ENCODE data around the gene SLC27A5. TPM values are rescaled to one million over a fixed set of nuclear protein-coding genes. Genes with fewer than 3 reads are reported as not detected.
A peak's percentile ranks its signal among the peaks of the same experiment; 100 is the strongest.
"Not testable (repeated sequence)": the region's sequence is repeated elsewhere in the genome, so short reads cannot be mapped to it uniquely, and the experiment has no call there.

The SLC27A5 gene
- total RNA-seq, 2 experiments from 2014 or later: 13.7 to 15.4 TPM

DNA sequence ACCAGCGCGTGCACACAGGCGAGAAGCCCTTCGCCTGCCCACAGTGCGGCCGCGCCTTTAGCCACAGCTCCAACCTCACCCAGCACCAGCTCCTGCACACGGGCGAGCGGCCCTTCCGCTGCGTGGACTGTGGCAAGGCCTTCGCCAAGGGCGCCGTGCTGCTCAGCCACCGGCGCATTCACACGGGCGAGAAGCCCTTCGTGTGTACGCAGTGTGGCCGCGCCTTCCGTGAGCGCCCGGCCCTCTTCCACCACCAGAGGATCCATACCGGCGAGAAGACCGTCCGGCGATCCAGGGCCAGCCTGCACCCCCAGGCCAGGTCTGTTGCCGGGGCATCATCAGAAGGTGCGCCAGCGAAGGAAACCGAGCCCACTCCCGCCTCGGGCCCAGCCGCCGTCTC, 40.1 kb downstream of the SLC27A5 start:
- Mint-ChIP-seq H3K4me3 (no peak overlapping the region), H3K36me3 (no peaks in the 10 kb centered on the region), H3K4me1 (peaks cover 25% of the 10 kb centered on the region), H3K27ac (no peak overlapping the region), H3K9me3 (no peaks in the 10 kb centered on the region), H3K27me3 (no peaks in the 10 kb centered on the region)
- POLR2A ChIA-PET: interaction anchor here (0.6 kb wide), 1 partner anchor 702 kb away, joined by 5 read pairs; no protein-coding TSS in a partner anchor
- no peak for ATAC-seq (ENCODE audit: low read depth)
- no peak for DNase-seq

GRCh38 chr19:58470837-58471543, 40.8 kb downstream of the SLC27A5 start:
- H3K9me3 Mint-ChIP-seq; ATAC-seq (ENCODE audit: low read depth); H3K36me3 Mint-ChIP-seq; H3K27me3 Mint-ChIP-seq; DNase-seq; POLR2A ChIA-PET; H3K4me3 Mint-ChIP-seq; H3K27ac Mint-ChIP-seq: not testable (repeated sequence)
- H3K4me1 Mint-ChIP-seq: peaks cover 26% of the 10 kb centered on the region

GRCh38 chr19:58469241-58470013, 42.4 kb downstream of the SLC27A5 start:
- no peaks in the 10 kb centered on the region for H3K36me3 Mint-ChIP-seq
- H3K27me3 Mint-ChIP-seq: no peaks in the 10 kb centered on the region
- H3K4me3 Mint-ChIP-seq: no peak overlapping the region
- POLR2A ChIA-PET: no interaction called here
- ATAC-seq (ENCODE audit: low read depth): no peak
- H3K9me3 Mint-ChIP-seq: no peaks in the 10 kb centered on the region
- H3K4me1 Mint-ChIP-seq: peaks cover 19% of the 10 kb centered on the region
- no peak for DNase-seq
- no peak overlapping the region for H3K27ac Mint-ChIP-seq

GRCh38 chr19:58468216-58468839, 43.5 kb downstream of the SLC27A5 start:
- DNase-seq: no peak
- H3K36me3 Mint-ChIP-seq: no peaks in the 10 kb centered on the region
- no peaks in the 10 kb centered on the region for H3K27me3 Mint-ChIP-seq
- H3K4me3 Mint-ChIP-seq: peak overlapping the region; percentile 86
- no peak overlapping the region for H3K27ac Mint-ChIP-seq
- no peak for ATAC-seq (ENCODE audit: low read depth)
- no peaks in the 10 kb centered on the region for H3K9me3 Mint-ChIP-seq
- peaks cover 16% of the 10 kb centered on the region for H3K4me1 Mint-ChIP-seq
- POLR2A ChIA-PET: interaction anchor here (0.6 to 0.9 kb wide), 2 partner anchors 9 to 119 kb away, joined by 3 to 5 read pairs; no protein-coding TSS in a partner anchor

- H3K4me3 Mint-ChIP-seq: peak within 1 kb of the TSS; percentile 86
- peak within 1 kb of the TSS; percentile 77 for H3K27ac Mint-ChIP-seq
- POLR2A ChIA-PET: interaction anchor here (0.9 to 2.0 kb wide), 3 partner anchors 9 to 24 kb away, joined by 3 to 11 read pairs (median 5); partner anchors contain the start of gene ZNF446
- H3K27me3 Mint-ChIP-seq: no peaks in the 10 kb centered on the region
- peak; percentile 91 for ATAC-seq (ENCODE audit: low read depth)
- H3K36me3 Mint-ChIP-seq: no peaks in the 10 kb centered on the region
- DNase-seq: peak; percentile 97
- no peaks in the 10 kb centered on the region for H3K9me3 Mint-ChIP-seq
- peaks cover 16% of the 10 kb centered on the region for H3K4me1 Mint-ChIP-seq
Observed at GRCh38 chr19:58466760-58467589, 44.8 kb downstream of the SLC27A5 start, which contains the start of gene ZNF324. TSS of gene ZNF324 (plus strand) at chr19:58467080. CDS start at chr19:58469186, 2,106 bp downstream.

- POLR2A ChIA-PET: interaction anchor here (0.6 to 2.0 kb wide), 3 partner anchors 9 to 236 kb away, joined by 3 to 11 read pairs (median 3); partner anchors contain the start of gene ZNF446
- no peaks in the 10 kb centered on the region for H3K9me3 Mint-ChIP-seq
- DNase-seq (no peak), ATAC-seq (ENCODE audit: low read depth) (peak; percentile 16)
- no peak overlapping the region for H3K27ac Mint-ChIP-seq
- H3K27me3 Mint-ChIP-seq: no peaks in the 10 kb centered on the region
- H3K4me1 Mint-ChIP-seq: peaks cover 16% of the 10 kb centered on the region
- H3K36me3 Mint-ChIP-seq: no peaks in the 10 kb centered on the region
- H3K4me3 Mint-ChIP-seq: peak overlapping the region; percentile 86
Observed at GRCh38 chr19:58466089-58466759, 45.6 kb downstream of the SLC27A5 start.

GRCh38 chr19:58460039-58460438, 51.8 kb downstream of the SLC27A5 start:
- Mint-ChIP-seq H3K36me3 (peaks cover 11% of the 10 kb centered on the region), H3K9me3 (no peaks in the 10 kb centered on the region), H3K4me3 (no peak overlapping the region), H3K27ac (no peak overlapping the region), H3K27me3 (no peaks in the 10 kb centered on the region), H3K4me1 (no peaks in the 10 kb centered on the region)
- POLR2A ChIA-PET: interaction anchor here (0.6 to 0.8 kb wide), 2 partner anchors 20 to 30 kb away, joined by 3 to 7 read pairs; partner anchors contain the start of gene ZNF132
- no peak for DNase-seq
- ATAC-seq (ENCODE audit: low read depth): no peak

- no peak for ATAC-seq (ENCODE audit: low read depth)
- H3K27me3 Mint-ChIP-seq: no peaks in the 10 kb centered on the region
- no peaks in the 10 kb centered on the region for H3K9me3 Mint-ChIP-seq
- no peak overlapping the region for H3K4me3 Mint-ChIP-seq
- no peak for DNase-seq
- peaks cover 9% of the 10 kb centered on the region for H3K4me1 Mint-ChIP-seq
- H3K27ac Mint-ChIP-seq: no peak overlapping the region
- peaks cover 13% of the 10 kb centered on the region for H3K36me3 Mint-ChIP-seq
- POLR2A ChIA-PET: no interaction called here
Observed at GRCh38 chr19:58456111-58456510, 55.7 kb downstream of the SLC27A5 start.

- no peaks in the 10 kb centered on the region for H3K9me3 Mint-ChIP-seq
- DNase-seq (no peak), ATAC-seq (ENCODE audit: low read depth) (no peak)
- H3K27ac Mint-ChIP-seq: no peak overlapping the region
- H3K27me3 Mint-ChIP-seq: no peaks in the 10 kb centered on the region
- POLR2A ChIA-PET: no interaction called here
- peaks cover 13% of the 10 kb centered on the region for H3K36me3 Mint-ChIP-seq
- H3K4me1 Mint-ChIP-seq: peaks cover 12% of the 10 kb centered on the region
- H3K4me3 Mint-ChIP-seq: no peak overlapping the region
Observed at GRCh38 chr19:58455306-58455705, 56.5 kb downstream of the SLC27A5 start.

- peaks cover 3% of the 10 kb centered on the region for H3K27me3 Mint-ChIP-seq
- peaks cover 12% of the 10 kb centered on the region for H3K4me1 Mint-ChIP-seq
- peak overlapping the region; percentile 5 for H3K4me3 Mint-ChIP-seq
- DNase-seq (no peak), ATAC-seq (ENCODE audit: low read depth) (no peak)
- POLR2A ChIA-PET: no interaction called here
- peaks cover 11% of the 10 kb centered on the region for H3K36me3 Mint-ChIP-seq
- peaks cover 6% of the 10 kb centered on the region for H3K9me3 Mint-ChIP-seq
- H3K27ac Mint-ChIP-seq: no peak overlapping the region
Observed at GRCh38 chr19:58453743-58454142, 58.0 kb downstream of the SLC27A5 start.

DNA sequence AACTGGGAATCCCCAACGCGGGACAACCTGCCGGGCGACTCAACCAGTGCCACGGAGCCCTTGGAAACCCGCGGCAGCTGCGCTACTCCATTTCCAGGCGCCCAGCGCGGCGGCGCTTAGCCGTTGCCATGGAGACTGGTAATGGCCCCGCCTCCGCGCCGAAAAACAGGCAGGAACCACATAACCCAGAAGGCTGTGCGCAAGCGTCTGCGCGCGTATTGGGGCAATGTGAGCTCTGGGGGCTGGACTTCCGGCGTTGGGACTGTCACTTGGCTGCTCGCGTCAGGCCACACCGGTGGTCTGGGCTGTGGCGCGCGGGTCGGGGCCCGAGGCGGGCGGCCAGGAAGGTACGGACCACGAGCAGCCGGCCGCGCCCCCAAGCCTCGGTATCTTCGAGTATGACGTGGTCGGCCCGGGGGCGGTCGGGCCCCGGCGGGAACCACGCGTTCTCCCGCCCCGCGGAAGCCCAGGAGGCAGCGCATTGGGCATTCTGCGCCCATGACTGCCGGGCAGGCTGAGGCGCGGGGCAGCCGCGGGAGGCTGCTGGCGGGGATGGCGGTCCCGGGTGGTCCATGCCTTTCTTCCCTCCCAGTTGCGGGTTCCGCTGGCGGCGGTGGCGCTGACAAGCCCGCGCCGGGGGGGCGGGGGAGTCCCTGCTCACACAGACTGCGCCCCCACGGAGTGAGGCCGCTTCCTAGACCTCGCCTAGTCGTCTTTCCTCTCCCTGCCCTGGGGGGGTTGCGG, 60.3 kb downstream of the SLC27A5 start, which contains the start of gene ZNF324B:
ZNF324B (plus strand) TSS at position 265 of the 744 bp plus-strand sequence. CDS start 2,080 bp downstream, outside the sequence.
- POLR2A ChIA-PET: interaction anchor here (0.8 to 1.5 kb wide), 7 partner anchors 11 to 222 kb away, joined by 3 to 5 read pairs (median 4); partner anchors contain the start of genes CHMP2A, ZBTB45, ZNF132 and ZNF497
- Mint-ChIP-seq H3K4me1 (peaks cover 12% of the 10 kb centered on the region), H3K36me3 (peaks cover 7% of the 10 kb centered on the region), H3K4me3 (peak within 1 kb of the TSS; percentile 87), H3K9me3 (peaks cover 13% of the 10 kb centered on the region), H3K27me3 (peaks cover 6% of the 10 kb centered on the region), H3K27ac (peak within 1 kb of the TSS; percentile 22)
- peak; percentile 95 for DNase-seq
- peak; percentile 97 for ATAC-seq (ENCODE audit: low read depth)
